ENCODE data around the gene DSE.
A peak's percentile ranks its signal among the peaks of the same experiment; 100 is the strongest.

The DSE gene

GRCh38 chr6:116461932-116462885 is 91.5 kb downstream of the DSE start:
- Histone ChIP-seq H3K9ac (ENCODE audit: low read depth, low read length) (peak overlapping the region; percentile 73), H3K27me3 (ENCODE audit: insufficient read depth, low read length) (peaks cover 63% of the 10 kb centered on the region)

DNA sequence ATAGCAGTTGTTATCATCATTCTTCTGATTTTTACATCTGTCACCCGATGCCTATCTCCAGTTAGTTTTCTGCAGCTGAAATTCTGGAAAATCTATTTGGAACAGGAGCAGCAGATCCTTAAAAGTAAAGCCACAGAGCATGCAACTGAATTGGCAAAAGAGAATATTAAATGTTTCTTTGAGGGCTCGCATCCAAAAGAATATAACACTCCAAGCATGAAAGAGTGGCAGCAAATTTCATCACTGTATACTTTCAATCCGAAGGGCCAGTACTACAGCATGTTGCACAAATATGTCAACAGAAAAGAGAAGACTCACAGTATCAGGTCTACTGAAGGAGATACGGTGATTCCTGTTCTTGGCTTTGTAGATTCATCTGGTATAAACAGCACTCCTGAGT is 92.6 kb downstream of the DSE start:
- H3K4me1 ChIP-seq (ENCODE audit: insufficient read depth, low read length): peaks cover 17% of the 10 kb centered on the region; the same call in 1 of the 2 replicates
- WGBS: 93% methylated on average over 4 of the region's 4 CpGs
- peaks cover 63% of the 10 kb centered on the region for H3K27me3 ChIP-seq (ENCODE audit: insufficient read depth, low read length)
- no peak overlapping the region for H3K27ac ChIP-seq (ENCODE audit: low read depth, low read length)
- no peak overlapping the region for H3K9ac ChIP-seq (ENCODE audit: low read depth, low read length)
- H3K9me3 ChIP-seq (ENCODE audit: insufficient read depth, low read depth, low read length): no peaks in the 10 kb centered on the region
- no peaks in the 10 kb centered on the region for H3K36me3 ChIP-seq (ENCODE audit: insufficient read depth, low read length)
- no peak overlapping the region for H3K4me3 ChIP-seq (ENCODE audit: low read length)

More at GRCh38 chr6:116461932-116462885, 91.5 kb downstream of the DSE start:
- Histone ChIP-seq H3K4me3 (ENCODE audit: low read length) (peak overlapping the region; percentile 56), H3K36me3 (ENCODE audit: insufficient read depth, low read length) (no peaks in the 10 kb centered on the region), H3K9me3 (ENCODE audit: insufficient read depth, low read depth, low read length) (no peaks in the 10 kb centered on the region), H3K4me1 (ENCODE audit: insufficient read depth, low read length) (peaks cover 17% of the 10 kb centered on the region; the same call in 1 of the 2 replicates), H3K27ac (ENCODE audit: low read depth, low read length) (no peak overlapping the region)
- 11% methylated on average over 84 of the region's 84 CpGs for WGBS

DNA sequence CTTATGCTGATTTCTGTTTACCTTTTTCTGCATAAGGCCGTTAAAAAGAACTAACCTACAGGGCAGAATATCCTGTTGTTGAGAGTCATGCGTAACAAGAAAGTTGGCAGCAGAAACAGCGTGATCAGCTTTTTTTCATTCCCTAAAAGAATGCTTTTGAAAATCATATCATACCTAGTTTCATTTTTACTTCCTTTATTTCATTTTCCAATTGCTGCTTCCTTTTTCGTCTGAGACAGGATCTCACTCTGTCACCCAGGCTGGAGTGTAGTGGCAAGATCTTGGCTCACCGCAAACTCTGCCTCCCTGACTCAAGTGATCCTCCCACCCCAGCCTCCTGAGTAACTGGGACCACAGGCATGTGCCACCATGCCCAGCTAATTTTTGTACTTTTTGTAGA is 94.5 kb downstream of the DSE start:
- Histone ChIP-seq H3K27me3 (ENCODE audit: insufficient read depth, low read length) (peaks cover 46% of the 10 kb centered on the region), H3K9ac (ENCODE audit: low read depth, low read length) (no peak overlapping the region), H3K27ac (ENCODE audit: low read depth, low read length) (no peak overlapping the region), H3K4me1 (ENCODE audit: insufficient read depth, low read length) (peaks cover 17% of the 10 kb centered on the region; the same call in 1 of the 2 replicates), H3K9me3 (ENCODE audit: insufficient read depth, low read depth, low read length) (no peaks in the 10 kb centered on the region), H3K36me3 (ENCODE audit: insufficient read depth, low read length) (no peaks in the 10 kb centered on the region), H3K4me3 (ENCODE audit: low read length) (no peak overlapping the region)
- 89% methylated on average over 5 of the region's 5 CpGs for WGBS

DNA sequence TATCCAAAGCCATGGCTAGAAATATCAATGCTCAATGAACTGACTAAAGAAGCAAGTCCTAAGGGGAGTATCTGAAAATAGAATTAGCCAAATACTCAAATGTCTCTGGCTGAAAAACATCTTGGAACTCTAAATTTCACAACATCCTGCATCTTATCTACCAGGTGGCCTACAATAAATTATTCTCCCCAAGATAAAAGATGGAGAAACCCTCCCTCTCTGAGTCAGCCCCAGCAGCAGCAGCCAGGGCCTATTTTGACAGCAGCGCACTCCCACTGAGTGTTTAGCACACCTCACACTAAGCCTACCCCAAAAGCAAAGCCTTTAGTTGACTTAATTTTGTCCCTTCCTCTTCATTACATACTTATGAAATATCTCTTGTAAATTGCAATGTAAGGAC is 96.3 kb downstream of the DSE start:
- no peak overlapping the region for H3K4me3 ChIP-seq (ENCODE audit: low read length)
- H3K4me1 ChIP-seq (ENCODE audit: insufficient read depth, low read length): peaks cover 17% of the 10 kb centered on the region; the same call in 1 of the 2 replicates
- H3K36me3 ChIP-seq (ENCODE audit: insufficient read depth, low read length): no peaks in the 10 kb centered on the region
- H3K9me3 ChIP-seq (ENCODE audit: insufficient read depth, low read depth, low read length): no peaks in the 10 kb centered on the region
- peaks cover 28% of the 10 kb centered on the region for H3K27me3 ChIP-seq (ENCODE audit: insufficient read depth, low read length)
- no peak overlapping the region for H3K9ac ChIP-seq (ENCODE audit: low read depth, low read length)
- 95% methylated on average over 1 of the region's 1 CpG for WGBS
- no peak overlapping the region for H3K27ac ChIP-seq (ENCODE audit: low read depth, low read length)

DNA sequence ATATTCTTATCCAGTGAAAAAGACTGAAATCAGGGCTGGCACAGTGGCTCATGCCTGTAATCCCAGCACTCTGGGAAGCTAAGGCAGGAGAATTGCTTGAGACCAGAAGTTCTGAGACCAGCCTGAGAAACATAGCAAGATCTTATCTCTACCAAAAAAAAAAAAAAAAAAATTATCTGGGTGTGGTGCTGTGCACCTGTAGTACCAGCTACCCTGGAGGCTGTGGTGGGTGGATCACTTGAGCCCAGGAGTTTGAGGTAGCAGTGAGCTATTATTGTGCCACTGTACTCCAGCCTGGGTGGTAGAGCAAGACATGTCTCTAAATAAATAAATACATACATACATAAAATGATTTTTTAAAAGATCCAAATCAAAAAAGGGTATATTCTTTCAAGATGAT is 96.8 kb downstream of the DSE start:
- no peaks in the 10 kb centered on the region for H3K36me3 ChIP-seq (ENCODE audit: insufficient read depth, low read length)
- H3K4me1 ChIP-seq (ENCODE audit: insufficient read depth, low read length): peaks cover 15% of the 10 kb centered on the region; the same call in 1 of the 2 replicates
- H3K9ac ChIP-seq (ENCODE audit: low read depth, low read length): no peak overlapping the region
- H3K9me3 ChIP-seq (ENCODE audit: insufficient read depth, low read depth, low read length): no peaks in the 10 kb centered on the region
- H3K27me3 ChIP-seq (ENCODE audit: insufficient read depth, low read length): peaks cover 24% of the 10 kb centered on the region
- H3K4me3 ChIP-seq (ENCODE audit: low read length): no peak overlapping the region
- H3K27ac ChIP-seq (ENCODE audit: low read depth, low read length): no peak overlapping the region

DNA sequence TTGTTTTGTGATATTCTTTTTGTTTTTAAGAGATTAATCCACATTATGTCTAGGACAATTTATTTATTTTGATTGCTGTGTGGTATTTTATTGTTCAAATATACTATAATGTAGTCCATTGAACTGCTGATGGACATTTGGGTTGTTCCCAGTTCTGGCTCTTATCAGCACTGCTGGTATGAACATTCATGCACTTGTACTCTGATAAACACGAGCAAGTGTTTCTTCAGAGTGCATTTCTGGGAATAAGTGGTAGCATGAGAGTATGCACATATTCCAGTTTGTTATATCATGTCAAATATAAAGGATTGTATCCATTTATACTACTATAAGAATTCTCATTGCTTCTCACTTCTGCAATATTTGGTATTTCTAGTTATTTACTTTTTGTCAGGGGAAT is 97.5 kb downstream of the DSE start:
- Histone ChIP-seq H3K27ac (ENCODE audit: low read depth, low read length) (no peak overlapping the region), H3K9ac (ENCODE audit: low read depth, low read length) (no peak overlapping the region), H3K4me3 (ENCODE audit: low read length) (no peak overlapping the region), H3K36me3 (ENCODE audit: insufficient read depth, low read length) (no peaks in the 10 kb centered on the region), H3K9me3 (ENCODE audit: insufficient read depth, low read depth, low read length) (no peaks in the 10 kb centered on the region), H3K27me3 (ENCODE audit: insufficient read depth, low read length) (peaks cover 16% of the 10 kb centered on the region), H3K4me1 (ENCODE audit: insufficient read depth, low read length) (peaks cover 12% of the 10 kb centered on the region; the same call in 1 of the 2 replicates)
- WGBS: 87% methylated on average over 1 of the region's 1 CpG

- H3K36me3 ChIP-seq (ENCODE audit: insufficient read depth, low read length): no peaks in the 10 kb centered on the region
- no peak overlapping the region for H3K27ac ChIP-seq (ENCODE audit: low read depth, low read length)
- H3K4me3 ChIP-seq (ENCODE audit: low read length): no peak overlapping the region
- WGBS: 91% methylated on average over 1 of the region's 1 CpG
- no peak overlapping the region for H3K9ac ChIP-seq (ENCODE audit: low read depth, low read length)
- no peaks in the 10 kb centered on the region; the same call in 1 of the 2 replicates for H3K27me3 ChIP-seq (ENCODE audit: insufficient read depth, low read length)
- H3K9me3 ChIP-seq (ENCODE audit: insufficient read depth, low read depth, low read length): no peaks in the 10 kb centered on the region
- H3K4me1 ChIP-seq (ENCODE audit: insufficient read depth, low read length): no peaks in the 10 kb centered on the region
These were observed 100.8 kb downstream of the DSE start for GRCh38 chr6:116471531-116471930.

GRCh38 chr6:116472706-116473105 is 102.0 kb downstream of the DSE start:
- Histone ChIP-seq H3K36me3 (ENCODE audit: insufficient read depth, low read length) (no peaks in the 10 kb centered on the region), H3K4me3 (ENCODE audit: low read length) (no peak overlapping the region), H3K9ac (ENCODE audit: low read depth, low read length) (no peak overlapping the region), H3K27me3 (ENCODE audit: insufficient read depth, low read length) (no peaks in the 10 kb centered on the region; the same call in 1 of the 2 replicates), H3K4me1 (ENCODE audit: insufficient read depth, low read length) (no peaks in the 10 kb centered on the region), H3K27ac (ENCODE audit: low read depth, low read length) (no peak overlapping the region), H3K9me3 (ENCODE audit: insufficient read depth, low read depth, low read length) (no peaks in the 10 kb centered on the region)
- 91% methylated on average over 3 of the region's 3 CpGs for WGBS

- Histone ChIP-seq H3K36me3 (ENCODE audit: insufficient read depth, low read length) (no peaks in the 10 kb centered on the region), H3K4me1 (ENCODE audit: insufficient read depth, low read length) (no peaks in the 10 kb centered on the region), H3K9me3 (ENCODE audit: insufficient read depth, low read depth, low read length) (no peaks in the 10 kb centered on the region), H3K4me3 (ENCODE audit: low read length) (no peak overlapping the region), H3K27ac (ENCODE audit: low read depth, low read length) (no peak overlapping the region), H3K9ac (ENCODE audit: low read depth, low read length) (no peak overlapping the region), H3K27me3 (ENCODE audit: insufficient read depth, low read length) (no peaks in the 10 kb centered on the region; the same call in 1 of the 2 replicates)
- 56% methylated on average over 1 of the region's 1 CpG for WGBS
These were observed 104.4 kb downstream of the DSE start for GRCh38 chr6:116475141-116475540.

DNA sequence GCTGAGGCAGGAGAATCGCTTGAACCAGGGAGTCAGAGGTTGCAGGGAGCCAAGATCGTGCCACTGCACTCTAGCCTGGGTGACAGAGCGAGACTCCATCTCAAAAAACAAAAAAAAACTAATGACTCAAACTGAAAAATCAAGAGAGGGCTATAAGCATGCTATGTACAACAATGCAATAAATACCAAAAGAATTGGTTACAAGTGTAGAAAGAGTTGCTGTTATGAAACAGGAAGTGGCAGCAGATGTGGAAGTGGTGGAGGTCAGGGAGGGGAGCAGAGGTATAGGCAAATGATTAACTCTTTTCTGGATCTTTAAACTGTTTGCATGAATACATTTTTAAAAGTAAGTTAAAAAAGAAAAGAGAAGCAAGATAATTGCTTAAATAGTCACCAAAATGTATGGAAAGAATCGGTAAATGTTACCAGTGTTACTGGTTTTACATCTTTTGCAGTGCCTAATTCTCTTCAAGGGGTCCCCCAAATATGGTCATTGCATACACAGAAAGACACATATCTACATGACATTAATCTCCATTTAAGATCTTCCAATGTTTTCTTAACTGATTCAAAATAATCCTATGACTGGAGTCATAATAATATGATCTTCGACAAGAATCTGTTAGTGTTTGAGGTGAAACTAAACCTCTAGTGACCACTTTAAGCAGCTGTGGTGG is 105.4 kb downstream of the DSE start:
- no peaks in the 10 kb centered on the region for H3K36me3 ChIP-seq (ENCODE audit: insufficient read depth, low read length)
- no peak overlapping the region for H3K9ac ChIP-seq (ENCODE audit: low read depth, low read length)
- H3K4me1 ChIP-seq (ENCODE audit: insufficient read depth, low read length): no peaks in the 10 kb centered on the region
- no peaks in the 10 kb centered on the region for H3K9me3 ChIP-seq (ENCODE audit: insufficient read depth, low read depth, low read length)
- H3K27ac ChIP-seq (ENCODE audit: low read depth, low read length): no peak overlapping the region
- H3K4me3 ChIP-seq (ENCODE audit: low read length): no peak overlapping the region
- WGBS: 94% methylated on average over 5 of the region's 5 CpGs
- H3K27me3 ChIP-seq (ENCODE audit: insufficient read depth, low read length): no peaks in the 10 kb centered on the region; the same call in 1 of the 2 replicates

DNA sequence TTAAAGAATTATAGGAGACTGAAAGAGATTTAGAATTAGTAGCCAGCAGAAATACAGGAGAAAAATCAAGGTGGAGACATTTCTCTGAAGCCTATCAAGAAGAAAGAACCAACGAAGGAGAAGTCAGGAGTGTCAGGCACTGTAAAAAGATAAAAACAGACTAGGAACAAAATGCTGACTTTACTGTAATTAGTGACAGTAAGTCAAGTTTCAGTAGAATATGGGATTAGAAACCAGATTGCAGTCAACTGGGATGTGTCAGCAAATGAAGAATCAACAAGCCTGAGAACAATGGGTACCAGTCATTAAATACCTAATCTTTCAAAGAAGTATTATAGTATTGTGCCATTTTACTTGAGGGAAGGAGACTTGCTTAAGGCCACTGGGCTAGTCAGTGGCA is 112.0 kb downstream of the DSE start:
- Histone ChIP-seq H3K27ac (ENCODE audit: low read depth, low read length) (no peak overlapping the region), H3K4me3 (ENCODE audit: low read length) (no peak overlapping the region), H3K9me3 (ENCODE audit: insufficient read depth, low read depth, low read length) (no peaks in the 10 kb centered on the region), H3K27me3 (ENCODE audit: insufficient read depth, low read length) (no peaks in the 10 kb centered on the region), H3K9ac (ENCODE audit: low read depth, low read length) (no peak overlapping the region), H3K4me1 (ENCODE audit: insufficient read depth, low read length) (no peaks in the 10 kb centered on the region), H3K36me3 (ENCODE audit: insufficient read depth, low read length) (no peaks in the 10 kb centered on the region)
- 93% methylated on average over 1 of the region's 1 CpG for WGBS
